GM13976 (cell line): ENCODE data around the gene SRXN1.

ENCODE experiments used
- DNase-seq: peaks from one replicate; pipeline ENCODE4 v3.0.0; 2012; ENCODE audit warnings: low spot score
- CTCF ChIP-seq: IDR thresholded peaks from 2 replicates; pipeline ENCODE4 v1.5.1; 2012; ENCODE audit warnings: borderline replicate concordance, mild to moderate bottlenecking; ENCODE audit not compliant: insufficient read depth; ENCODE audit errors: extremely low read depth, missing control alignments, control extremely low read depth
- in situ Hi-C: fragments of 300-500 bp; cut with MboI; formaldehyde crosslinking; loops from one replicate; pipeline ENCODE4 v1.12.0; 2022; ENCODE audit warnings: low sequenced_read_pairs, mixed read lengths, inconsistent platforms; ENCODE audit not compliant: unreplicated experiment

SRXN1 gene

DNA sequence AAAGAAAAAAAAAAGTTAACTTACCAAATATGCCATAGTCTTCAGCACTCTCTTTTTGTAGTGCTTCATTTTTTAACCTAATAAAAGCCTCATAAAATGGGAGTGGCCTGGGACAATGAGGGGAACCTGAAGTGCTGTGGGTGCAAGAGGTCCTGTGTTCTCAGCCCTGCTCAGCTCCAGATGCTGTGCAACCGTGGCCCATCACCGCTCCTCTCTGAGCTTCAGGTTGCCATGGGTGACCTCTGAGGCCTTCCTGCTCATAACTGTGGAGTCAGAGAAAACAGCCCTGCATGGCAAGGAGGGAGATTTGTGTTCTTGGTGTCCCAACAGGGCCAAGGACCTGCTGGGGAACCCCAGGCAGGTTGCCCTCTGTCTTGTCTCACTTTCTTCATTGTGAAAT, 52.9 kb downstream of the SRXN1 start:
- no peak for DNase-seq
- no peak for TF ChIP-seq CTCF
- in situ Hi-C loops, result no loop called here

DNA sequence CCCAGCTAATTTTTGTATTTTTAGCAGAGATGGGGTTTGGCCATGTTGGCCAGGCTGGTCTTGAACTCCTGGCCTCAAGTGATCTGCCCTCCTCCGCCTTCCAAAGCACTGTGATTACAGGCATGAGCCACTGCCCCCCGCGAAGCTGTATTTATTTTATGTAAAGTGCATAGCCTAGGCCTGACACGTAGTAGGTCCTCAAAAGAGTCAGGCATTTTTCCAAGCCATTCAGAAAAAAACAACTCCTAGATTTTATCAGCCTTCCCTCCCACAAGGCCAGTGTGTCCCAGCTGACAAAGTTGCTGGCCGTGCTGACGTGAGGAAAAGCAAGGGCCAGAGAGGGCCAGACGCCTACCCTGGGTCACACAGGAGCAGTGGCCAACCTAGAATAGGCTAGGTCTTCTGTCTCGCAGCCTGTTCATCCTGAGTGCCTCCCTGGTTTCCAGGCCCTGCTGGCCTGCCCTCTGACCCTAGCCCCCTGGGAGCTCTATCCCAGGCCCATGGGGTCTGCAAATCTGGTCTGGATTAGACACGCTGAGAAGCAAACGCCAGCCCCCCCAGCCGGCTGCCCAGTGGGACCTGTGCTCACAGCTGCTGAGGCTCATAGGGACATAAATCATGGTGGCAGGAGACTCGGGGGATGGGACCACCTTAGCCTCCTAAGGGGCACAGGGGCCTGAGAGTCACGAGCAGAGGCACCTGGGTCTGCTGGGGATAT, 54.7 kb downstream of the SRXN1 start:
- in situ Hi-C loops, result no loop called here
- TF ChIP-seq CTCF, result no peak
- DNase-seq, result no peak

GRCh38 chr20:597560-597959, 55.4 kb downstream of the SRXN1 start:
- DNase-seq, result no peak
- no peak for TF ChIP-seq CTCF
- in situ Hi-C loops, result no loop called here
